ENCODE measurements around the gene NEK4.

Gene NEK4

DNA sequence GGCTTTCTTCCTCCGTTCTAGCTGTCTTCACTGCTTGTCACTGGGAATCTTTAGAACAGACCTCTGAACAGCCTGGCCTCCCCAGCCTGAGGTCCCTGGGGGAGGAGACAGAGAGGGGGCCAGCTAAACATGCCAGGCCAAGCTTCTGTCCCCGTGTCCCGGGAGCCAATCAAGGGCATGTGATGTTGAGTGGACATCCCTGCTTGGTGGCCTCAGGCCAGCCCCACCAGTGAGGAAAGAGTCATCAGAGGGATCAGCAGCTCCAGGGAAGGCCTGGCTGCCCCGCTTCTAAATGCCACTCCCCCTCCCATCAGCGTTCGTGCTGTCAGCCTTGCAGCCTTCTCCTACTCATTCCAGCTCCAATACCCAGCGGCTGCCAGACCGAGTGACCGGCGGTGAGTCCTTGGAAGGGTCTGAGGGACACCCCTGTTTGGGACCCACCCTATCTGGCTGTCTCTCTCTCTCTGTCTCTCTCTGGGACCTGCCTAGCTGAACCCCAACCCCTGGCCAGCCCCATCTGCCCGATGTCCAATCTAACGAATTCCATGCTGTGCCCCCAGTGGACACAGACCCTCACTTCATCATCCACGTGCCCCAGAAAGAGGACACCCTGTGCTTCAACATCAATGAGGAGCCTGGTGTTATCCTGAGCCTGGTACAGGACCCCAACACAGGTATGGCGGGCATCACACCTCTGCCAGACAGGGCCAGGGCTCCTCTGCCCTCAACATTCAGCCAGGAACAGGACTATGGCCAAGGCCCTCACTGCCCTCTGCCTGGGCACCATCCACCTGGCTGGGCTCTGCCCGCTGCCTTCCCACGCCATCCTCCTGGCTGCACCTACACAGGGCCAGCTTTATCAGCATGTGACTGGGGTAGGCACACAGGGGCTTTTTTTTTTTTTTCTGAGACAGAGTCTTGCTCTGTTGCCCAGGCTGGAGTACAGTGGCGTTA, 17.2 kb upstream of the NEK4 start:
- Histone ChIP-seq H3K27me3 (ENCODE audit: control insufficient read depth in 2 of 2, insufficient read depth in 2 of 2, low read length in 2 of 2) (no peaks in the 10 kb centered on the region), H3K9me3 (ENCODE audit: control insufficient read depth in 2 of 2, low read length in 2 of 2) (no peaks in the 10 kb centered on the region), H3K9ac (ENCODE audit: low read depth in 1 of 2, low read length in 2 of 2) (no peak overlapping the region), H3K27ac (ENCODE audit: low read depth in 2 of 2, low read length in 2 of 2) (no peak overlapping the region), H3K36me3 (ENCODE audit: control insufficient read depth in 2 of 2, insufficient read depth in 2 of 2, low read length in 2 of 2) (no peaks in the 10 kb centered on the region), H3K4me3 (ENCODE audit: low read length in 2 of 2) (no peak overlapping the region), H3K4me1 (ENCODE audit: control insufficient read depth in 2 of 2, insufficient read depth in 2 of 2, low read length in 2 of 2) (no peaks in the 10 kb centered on the region)

DNA sequence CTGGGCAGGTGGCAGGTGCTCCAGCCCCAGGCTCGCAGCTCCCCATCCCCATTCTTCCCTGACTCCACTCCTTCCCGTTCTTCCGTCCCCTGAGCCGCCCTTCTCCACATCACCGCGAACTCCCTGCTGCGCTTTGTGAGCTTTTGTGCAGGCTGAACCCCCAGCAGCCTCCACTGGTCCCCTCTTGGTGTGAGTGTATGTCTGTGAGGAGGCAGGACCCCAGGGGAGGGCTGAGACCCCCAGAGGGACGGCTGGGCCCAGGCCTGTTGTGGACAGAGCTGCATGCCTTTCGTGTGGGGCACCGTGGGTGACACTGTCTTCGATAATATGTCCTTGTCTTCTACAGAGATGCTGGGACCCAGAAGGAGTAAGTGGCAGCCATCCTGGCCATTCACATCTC, 16.5 kb upstream of the NEK4 start:
- no peaks in the 10 kb centered on the region for H3K9me3 ChIP-seq (ENCODE audit: control insufficient read depth in 2 of 2, low read length in 2 of 2)
- H3K36me3 ChIP-seq (ENCODE audit: control insufficient read depth in 2 of 2, insufficient read depth in 2 of 2, low read length in 2 of 2) = no peaks in the 10 kb centered on the region
- H3K4me3 ChIP-seq (ENCODE audit: low read length in 2 of 2) = no peak overlapping the region
- no peaks in the 10 kb centered on the region for H3K4me1 ChIP-seq (ENCODE audit: control insufficient read depth in 2 of 2, insufficient read depth in 2 of 2, low read length in 2 of 2)
- no peak overlapping the region for H3K9ac ChIP-seq (ENCODE audit: low read depth in 1 of 2, low read length in 2 of 2)
- no peaks in the 10 kb centered on the region for H3K27me3 ChIP-seq (ENCODE audit: control insufficient read depth in 2 of 2, insufficient read depth in 2 of 2, low read length in 2 of 2)
- no peak overlapping the region for H3K27ac ChIP-seq (ENCODE audit: low read depth in 2 of 2, low read length in 2 of 2)

DNA sequence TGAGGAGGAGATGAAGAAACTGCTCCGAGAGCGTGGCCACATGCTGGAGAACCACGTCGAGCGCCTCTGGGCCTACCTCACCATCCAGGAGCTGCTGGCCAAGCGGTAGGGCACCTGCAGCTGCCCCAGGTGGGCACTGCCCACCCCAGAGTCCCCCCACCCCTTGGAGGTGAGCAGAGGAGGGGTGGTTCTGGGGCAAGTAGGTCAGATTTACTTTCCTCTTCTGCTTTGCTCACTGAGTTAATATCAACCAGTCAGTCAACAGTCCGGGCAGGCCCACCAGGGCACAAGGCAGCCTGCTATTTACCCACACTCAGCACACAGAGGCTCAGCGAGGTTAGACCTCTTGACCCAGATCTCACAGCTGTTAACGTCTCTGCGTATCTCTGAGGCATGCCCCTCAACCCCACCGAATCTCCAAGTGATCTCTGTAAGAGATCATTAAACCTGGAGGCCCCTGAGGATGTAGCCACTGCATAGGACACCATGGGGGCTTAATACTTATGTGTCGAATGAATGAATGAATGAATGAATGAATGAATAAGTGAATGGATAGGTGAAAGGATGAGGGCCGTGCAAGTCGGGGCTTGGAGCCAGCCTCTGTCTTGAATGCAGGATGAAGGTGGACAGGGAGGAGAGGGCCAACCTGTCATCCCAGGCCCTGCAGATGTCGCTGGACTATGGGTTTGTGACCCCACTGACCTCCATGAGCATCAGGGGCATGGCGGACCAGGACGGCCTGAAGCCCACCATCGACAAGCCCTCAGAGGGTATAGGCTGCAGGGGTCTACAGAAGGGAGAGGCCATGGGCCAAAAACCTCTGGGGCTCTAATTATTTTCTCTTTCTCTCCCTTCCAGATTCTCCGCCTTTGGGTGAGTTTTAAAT, 15.8 kb upstream of the NEK4 start:
- Histone ChIP-seq H3K4me1 (ENCODE audit: control insufficient read depth in 2 of 2, insufficient read depth in 2 of 2, low read length in 2 of 2) (no peaks in the 10 kb centered on the region), H3K4me3 (ENCODE audit: low read length in 2 of 2) (no peak overlapping the region), H3K36me3 (ENCODE audit: control insufficient read depth in 2 of 2, insufficient read depth in 2 of 2, low read length in 2 of 2) (no peaks in the 10 kb centered on the region), H3K27me3 (ENCODE audit: control insufficient read depth in 2 of 2, insufficient read depth in 2 of 2, low read length in 2 of 2) (peaks cover 0 to 3% of the 10 kb centered on the region in 2 donors), H3K9me3 (ENCODE audit: control insufficient read depth in 2 of 2, low read length in 2 of 2) (no peaks in the 10 kb centered on the region), H3K27ac (ENCODE audit: low read depth in 2 of 2, low read length in 2 of 2) (no peak overlapping the region), H3K9ac (ENCODE audit: low read depth in 1 of 2, low read length in 2 of 2) (no peak overlapping the region)

DNA sequence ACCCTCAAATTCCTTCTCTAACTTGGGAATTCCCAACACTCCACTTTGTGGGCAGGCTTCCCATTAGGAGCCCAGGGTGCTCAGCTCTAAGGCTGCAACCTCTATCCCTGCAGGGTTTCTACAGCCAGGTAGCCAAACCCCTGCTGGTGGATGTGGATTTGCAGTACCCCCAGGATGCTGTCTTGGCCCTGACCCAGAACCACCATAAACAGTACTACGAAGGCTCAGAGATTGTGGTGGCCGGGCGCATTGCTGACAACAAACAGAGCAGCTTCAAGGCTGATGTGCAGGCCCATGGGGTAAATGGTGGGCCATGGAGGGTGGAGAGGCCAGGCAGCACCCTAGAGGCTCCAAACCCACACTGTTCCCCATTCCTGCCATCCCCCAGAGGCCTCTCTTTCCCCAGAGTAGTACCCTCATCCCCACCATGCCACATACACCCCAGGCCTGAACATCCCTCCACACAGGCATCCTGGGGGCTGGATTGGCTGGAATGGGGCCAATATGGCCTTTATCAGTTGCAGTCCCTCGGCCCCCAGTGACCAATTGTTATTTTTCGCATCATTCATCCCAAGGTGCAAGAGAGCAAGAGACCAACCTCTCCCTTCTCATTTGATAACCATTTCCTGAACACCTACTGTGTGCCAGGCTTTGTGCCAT, 14.3 kb upstream of the NEK4 start:
- Histone ChIP-seq H3K9ac (ENCODE audit: low read depth in 1 of 2, low read length in 2 of 2) (no peak overlapping the region), H3K27me3 (ENCODE audit: control insufficient read depth in 2 of 2, insufficient read depth in 2 of 2, low read length in 2 of 2) (peaks cover 0 to 3% of the 10 kb centered on the region in 2 donors), H3K9me3 (ENCODE audit: control insufficient read depth in 2 of 2, low read length in 2 of 2) (no peaks in the 10 kb centered on the region), H3K4me3 (ENCODE audit: low read length in 2 of 2) (no peak overlapping the region), H3K27ac (ENCODE audit: low read depth in 2 of 2, low read length in 2 of 2) (no peak overlapping the region), H3K4me1 (ENCODE audit: control insufficient read depth in 2 of 2, insufficient read depth in 2 of 2, low read length in 2 of 2) (no peaks in the 10 kb centered on the region), H3K36me3 (ENCODE audit: control insufficient read depth in 2 of 2, insufficient read depth in 2 of 2, low read length in 2 of 2) (no peaks in the 10 kb centered on the region)

DNA sequence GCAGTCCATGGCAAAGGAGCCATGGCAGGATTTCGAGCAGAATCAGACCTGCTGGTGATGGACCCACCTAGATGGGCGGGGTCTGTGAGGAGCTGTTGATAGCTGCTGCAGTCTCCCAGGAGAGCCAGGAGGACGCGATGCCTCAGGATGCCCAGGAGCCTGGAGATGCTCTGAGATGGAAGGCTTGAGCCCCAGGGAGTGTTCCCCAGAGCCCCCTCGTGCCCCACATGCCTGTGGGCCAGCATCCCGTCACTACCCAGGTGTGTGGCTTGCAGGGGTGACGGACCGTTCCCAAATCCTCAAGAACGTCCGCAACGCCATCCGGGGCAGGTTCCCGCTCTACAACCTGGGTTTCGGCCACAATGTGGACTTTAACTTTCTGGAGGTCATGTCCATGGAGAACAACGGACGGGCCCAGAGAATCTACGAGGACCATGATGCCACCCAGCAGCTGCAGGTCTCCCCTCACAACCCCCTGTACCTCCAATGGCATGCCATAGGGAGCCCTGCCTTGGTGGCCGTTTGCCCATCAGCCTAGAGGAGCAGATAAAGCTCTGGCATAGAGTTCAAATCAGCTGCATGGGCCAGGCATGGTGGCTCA, 13.4 kb upstream of the NEK4 start:
- no peak overlapping the region for H3K9ac ChIP-seq (ENCODE audit: low read depth in 1 of 2, low read length in 2 of 2)
- H3K4me1 ChIP-seq (ENCODE audit: control insufficient read depth in 2 of 2, insufficient read depth in 2 of 2, low read length in 2 of 2) = no peaks in the 10 kb centered on the region
- H3K27ac ChIP-seq (ENCODE audit: low read depth in 2 of 2, low read length in 2 of 2) = no peak overlapping the region
- H3K9me3 ChIP-seq (ENCODE audit: control insufficient read depth in 2 of 2, low read length in 2 of 2) = no peaks in the 10 kb centered on the region
- H3K36me3 ChIP-seq (ENCODE audit: control insufficient read depth in 2 of 2, insufficient read depth in 2 of 2, low read length in 2 of 2) = no peaks in the 10 kb centered on the region
- no peak overlapping the region for H3K4me3 ChIP-seq (ENCODE audit: low read length in 2 of 2)
- peaks cover 0 to 3% of the 10 kb centered on the region in 2 donors for H3K27me3 ChIP-seq (ENCODE audit: control insufficient read depth in 2 of 2, insufficient read depth in 2 of 2, low read length in 2 of 2)

DNA sequence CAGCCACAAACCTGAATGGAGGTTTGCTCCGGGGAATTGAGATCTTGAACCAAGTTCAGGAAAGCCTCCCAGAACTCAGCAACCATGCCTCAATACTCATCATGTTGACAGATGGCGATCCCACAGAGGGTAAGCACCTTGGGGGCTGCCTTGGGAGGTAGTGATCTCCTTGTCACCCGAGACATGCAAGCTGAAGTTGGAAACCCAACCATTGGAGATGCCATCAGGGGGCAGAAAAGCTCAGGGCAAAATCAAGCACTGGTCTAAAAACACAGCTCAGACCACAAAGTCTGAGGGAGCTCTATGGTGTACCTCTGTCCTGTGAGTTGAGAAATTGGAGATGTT, 12.4 kb upstream of the NEK4 start:
- Histone ChIP-seq H3K9me3 (ENCODE audit: control insufficient read depth in 2 of 2, low read length in 2 of 2) (no peaks in the 10 kb centered on the region), H3K27me3 (ENCODE audit: control insufficient read depth in 2 of 2, insufficient read depth in 2 of 2, low read length in 2 of 2) (peaks cover 0 to 3% of the 10 kb centered on the region in 2 donors), H3K36me3 (ENCODE audit: control insufficient read depth in 2 of 2, insufficient read depth in 2 of 2, low read length in 2 of 2) (no peaks in the 10 kb centered on the region), H3K4me3 (ENCODE audit: low read length in 2 of 2) (no peak overlapping the region), H3K27ac (ENCODE audit: low read depth in 2 of 2, low read length in 2 of 2) (no peak overlapping the region), H3K9ac (ENCODE audit: low read depth in 1 of 2, low read length in 2 of 2) (no peak overlapping the region), H3K4me1 (ENCODE audit: control insufficient read depth in 2 of 2, insufficient read depth in 2 of 2, low read length in 2 of 2) (no peaks in the 10 kb centered on the region)

DNA sequence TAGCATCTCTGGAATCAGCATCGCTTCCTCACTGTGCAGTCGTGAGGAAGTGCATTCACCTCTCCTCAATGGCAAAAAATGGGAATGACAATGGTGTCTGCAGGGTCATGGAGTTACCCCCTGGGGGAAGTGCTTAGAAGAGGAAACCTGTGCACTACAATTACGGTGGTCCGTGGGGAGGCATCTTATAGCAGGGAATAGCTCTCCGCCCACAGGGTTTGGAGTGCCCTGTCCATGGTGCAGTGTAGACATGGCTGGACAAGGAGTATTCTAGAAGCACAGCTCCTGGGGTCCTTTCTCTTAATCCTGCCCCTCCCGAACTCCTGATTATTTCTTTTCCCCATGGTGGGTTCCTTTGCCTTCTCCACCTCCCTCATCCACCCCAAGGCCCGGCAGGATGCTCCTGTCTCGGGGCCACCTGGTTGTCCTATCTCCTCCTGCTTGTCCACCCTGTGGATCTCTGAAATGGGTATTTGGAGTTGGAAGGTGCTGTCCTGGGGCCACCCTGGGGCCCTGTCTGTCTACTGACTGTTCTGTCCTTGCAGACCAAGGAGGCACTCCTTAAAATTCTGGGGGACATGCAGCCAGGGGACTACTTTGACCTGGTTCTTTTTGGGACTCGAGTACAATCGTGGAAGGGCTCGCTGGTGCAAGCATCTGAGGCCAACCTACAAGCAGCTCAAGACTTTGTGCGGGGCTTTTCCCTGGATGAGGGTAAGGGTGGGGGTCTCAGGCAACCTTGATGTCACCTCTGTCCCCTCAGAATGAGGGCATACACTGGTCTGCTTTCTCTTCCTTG, 11.9 kb upstream of the NEK4 start:
- Histone ChIP-seq H3K4me3 (ENCODE audit: low read length in 2 of 2) (no peak overlapping the region), H3K9ac (ENCODE audit: low read depth in 1 of 2, low read length in 2 of 2) (no peak overlapping the region), H3K27me3 (ENCODE audit: control insufficient read depth in 2 of 2, insufficient read depth in 2 of 2, low read length in 2 of 2) (peaks cover 0 to 3% of the 10 kb centered on the region in 2 donors), H3K4me1 (ENCODE audit: control insufficient read depth in 2 of 2, insufficient read depth in 2 of 2, low read length in 2 of 2) (no peaks in the 10 kb centered on the region), H3K27ac (ENCODE audit: low read depth in 2 of 2, low read length in 2 of 2) (no peak overlapping the region), H3K36me3 (ENCODE audit: control insufficient read depth in 2 of 2, insufficient read depth in 2 of 2, low read length in 2 of 2) (no peaks in the 10 kb centered on the region), H3K9me3 (ENCODE audit: control insufficient read depth in 2 of 2, low read length in 2 of 2) (no peaks in the 10 kb centered on the region)

DNA sequence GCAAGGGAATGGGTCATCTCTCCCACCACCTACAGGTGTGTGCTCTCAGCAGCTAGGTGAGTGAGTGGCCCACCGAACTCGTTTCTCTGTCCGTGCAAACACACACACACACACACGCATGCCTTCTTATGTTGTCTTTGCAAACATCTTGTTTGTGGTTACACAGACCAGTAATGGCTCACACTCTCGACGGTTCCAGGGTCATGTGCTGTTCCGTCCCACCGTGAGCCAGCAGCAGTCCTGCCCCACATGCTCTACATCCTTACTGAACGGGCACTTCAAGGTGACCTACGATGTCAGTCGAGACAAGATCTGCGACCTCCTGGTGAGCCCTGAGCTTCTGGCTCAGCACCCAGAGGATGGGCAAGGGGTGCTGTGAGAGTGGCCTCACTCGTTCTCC, 11.0 kb upstream of the NEK4 start:
- Histone ChIP-seq H3K27me3 (ENCODE audit: control insufficient read depth in 2 of 2, insufficient read depth in 2 of 2, low read length in 2 of 2) (peaks cover 0 to 3% of the 10 kb centered on the region in 2 donors), H3K4me3 (ENCODE audit: low read length in 2 of 2) (no peak overlapping the region), H3K9me3 (ENCODE audit: control insufficient read depth in 2 of 2, low read length in 2 of 2) (no peaks in the 10 kb centered on the region), H3K4me1 (ENCODE audit: control insufficient read depth in 2 of 2, insufficient read depth in 2 of 2, low read length in 2 of 2) (no peaks in the 10 kb centered on the region), H3K9ac (ENCODE audit: low read depth in 1 of 2, low read length in 2 of 2) (no peak overlapping the region), H3K36me3 (ENCODE audit: control insufficient read depth in 2 of 2, insufficient read depth in 2 of 2, low read length in 2 of 2) (no peaks in the 10 kb centered on the region), H3K27ac (ENCODE audit: low read depth in 2 of 2, low read length in 2 of 2) (no peak overlapping the region)

DNA sequence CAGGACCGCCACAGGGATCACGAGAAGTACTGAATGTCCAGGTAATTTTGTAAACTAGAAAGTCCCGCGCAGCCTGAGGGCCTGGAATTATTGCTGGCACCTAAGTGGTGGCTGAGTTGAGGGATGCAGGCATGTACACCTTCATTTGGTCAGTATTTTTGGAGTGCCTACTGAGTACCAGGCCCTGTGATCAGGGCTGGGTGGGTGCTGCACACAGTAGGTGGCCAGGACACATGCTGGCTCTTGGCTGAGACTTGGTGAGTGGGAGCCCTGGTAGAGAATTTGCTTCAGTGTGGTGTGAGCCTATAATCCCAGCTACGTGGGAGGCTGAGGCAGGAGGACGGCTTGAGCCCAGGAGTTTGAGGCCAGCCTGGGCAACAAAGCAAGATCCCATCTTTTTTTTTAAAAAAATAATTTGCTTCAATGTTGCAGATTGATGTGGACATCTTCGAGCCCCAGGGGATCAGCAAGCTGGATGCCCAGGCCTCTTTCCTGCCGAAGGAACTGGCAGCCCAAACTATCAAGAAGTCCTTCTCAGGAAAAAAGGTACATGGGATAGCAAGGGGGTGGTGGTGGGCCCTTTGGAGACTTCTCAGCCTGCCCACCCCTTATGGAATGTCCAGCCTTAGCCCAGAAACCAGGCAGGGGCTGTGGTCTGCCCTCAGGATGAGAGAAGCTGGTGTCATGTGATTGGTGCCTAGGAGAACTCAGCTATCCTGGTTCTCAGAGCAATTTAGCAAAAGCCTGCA, 9.3 kb upstream of the NEK4 start:
- no peak overlapping the region for H3K4me3 ChIP-seq (ENCODE audit: low read length in 2 of 2)
- no peak overlapping the region for H3K27ac ChIP-seq (ENCODE audit: low read depth in 2 of 2, low read length in 2 of 2)
- H3K36me3 ChIP-seq (ENCODE audit: control insufficient read depth in 2 of 2, insufficient read depth in 2 of 2, low read length in 2 of 2) = no peaks in the 10 kb centered on the region
- no peaks in the 10 kb centered on the region for H3K4me1 ChIP-seq (ENCODE audit: control insufficient read depth in 2 of 2, insufficient read depth in 2 of 2, low read length in 2 of 2)
- H3K27me3 ChIP-seq (ENCODE audit: control insufficient read depth in 2 of 2, insufficient read depth in 2 of 2, low read length in 2 of 2) = peaks cover 0 to 3% of the 10 kb centered on the region in 2 donors
- H3K9ac ChIP-seq (ENCODE audit: low read depth in 1 of 2, low read length in 2 of 2) = no peak overlapping the region
- H3K9me3 ChIP-seq (ENCODE audit: control insufficient read depth in 2 of 2, low read length in 2 of 2) = no peaks in the 10 kb centered on the region
